ENCODE data around the gene ZMIZ2. TPM values are rescaled to one million over a fixed set of nuclear protein-coding genes. Genes with fewer than 3 reads are reported as not detected.

Gene ZMIZ2
- total and polyA plus RNA-seq, 7 donors = 8.4 to 64.7 (median 11.3) TPM

- Histone ChIP-seq H3K36me3 (no peaks in the 10 kb centered on the region), H3K27ac (peak overlapping the region; percentile 94 to 97 (median 95)), H3K27me3 (no peaks in the 10 kb centered on the region), H3K4me3 (peak overlapping the region; percentile 56 to 96 (median 78)), H3K9me3 (no peaks in the 10 kb centered on the region), H3K4me1 (peaks cover 0 to 36% (median 23%) of the 10 kb centered on the region in 4 donors)
- no peak for DNase-seq
- intact Hi-C loops (cut with DNase I) = loop anchor here (1.0 to 5.0 kb wide), 6 partner anchors 47 to 547 kb away; partner anchors contain the start of genes OGDH, PPIA, PURB and TMED4
- 0 to 1% methylated on average over 60 of the region's 60 CpGs for WGBS, 2 donors
- TF ChIP-seq CTCF (IDR thresholded peaks at IDR 0.05) (no peak), POLR2A (IDR thresholded peaks at IDR 0.05) (no peak), POLR2AphosphoS5 (IDR thresholded peaks at IDR 0.05) (no peak), EP300 (IDR thresholded peaks at IDR 0.05) (no peak)
Observed at GRCh38 chr7:44748948-44749731, 493 bp downstream of the ZMIZ2 start.

- Histone ChIP-seq H3K27ac (peak overlapping the region in 3 of 4 donors; percentile 94 to 97 (median 96)), H3K4me1 (peaks cover 0 to 45% (median 23%) of the 10 kb centered on the region in 4 donors), H3K9me3 (no peaks in the 10 kb centered on the region), H3K4me3 (peak overlapping the region in 2 of 4 donors; percentile 94 to 96), H3K27me3 (no peaks in the 10 kb centered on the region), H3K36me3 (no peaks in the 10 kb centered on the region)
- 69 to 84% methylated on average over 2 of the region's 2 CpGs for WGBS, 2 donors
- no peak for DNase-seq
- TF ChIP-seq POLR2AphosphoS5 (IDR thresholded peaks at IDR 0.05) (no peak), CTCF (IDR thresholded peaks at IDR 0.05) (no peak), EP300 (IDR thresholded peaks at IDR 0.05) (no peak), POLR2A (IDR thresholded peaks at IDR 0.05) (no peak)
- intact Hi-C loops (cut with DNase I) = loop anchor here (2.0 to 5.0 kb wide), 4 partner anchors 97 to 548 kb away; partner anchors contain the start of genes PURB, TMED4 and YKT6
Observed at GRCh38 chr7:44749992-44750391, 1.3 kb downstream of the ZMIZ2 start.

- 82 to 86% methylated on average over 3 of the region's 3 CpGs for WGBS, 2 donors
- H3K4me3 ChIP-seq = no peak overlapping the region
- TF ChIP-seq POLR2AphosphoS5 (IDR thresholded peaks at IDR 0.05) = no peak
- no peak for TF ChIP-seq CTCF (IDR thresholded peaks at IDR 0.05)
- no peak for TF ChIP-seq EP300 (IDR thresholded peaks at IDR 0.05)
- no peak for TF ChIP-seq POLR2A (IDR thresholded peaks at IDR 0.05)
- H3K27me3 ChIP-seq = no peaks in the 10 kb centered on the region
- intact Hi-C loops (cut with DNase I) = no loop called here
- no peaks in the 10 kb centered on the region for H3K36me3 ChIP-seq
- H3K4me1 ChIP-seq = peaks cover 0 to 49% (median 27%) of the 10 kb centered on the region in 4 donors
- no peak for DNase-seq
- H3K27ac ChIP-seq = peak overlapping the region in 2 of 4 donors; percentile 27 to 94
- H3K9me3 ChIP-seq = no peaks in the 10 kb centered on the region
Observed at GRCh38 chr7:44750424-44750823, 1.8 kb downstream of the ZMIZ2 start.

GRCh38 chr7:44750921-44751571, 2.4 kb downstream of the ZMIZ2 start:
- Histone ChIP-seq H3K4me3 (no peak overlapping the region), H3K27ac (peak overlapping the region in 2 of 4 donors; percentile 1 to 18), H3K4me1 (peaks cover 0 to 55% (median 34%) of the 10 kb centered on the region in 4 donors), H3K36me3 (no peaks in the 10 kb centered on the region), H3K27me3 (no peaks in the 10 kb centered on the region), H3K9me3 (no peaks in the 10 kb centered on the region)
- intact Hi-C loops (cut with DNase I) = no loop called here
- DNase-seq = no peak
- TF ChIP-seq EP300 (IDR thresholded peaks at IDR 0.05) = no peak
- no peak for TF ChIP-seq POLR2AphosphoS5 (IDR thresholded peaks at IDR 0.05)
- TF ChIP-seq POLR2A (IDR thresholded peaks at IDR 0.05) = no peak
- TF ChIP-seq CTCF (IDR thresholded peaks at IDR 0.05) = no peak
- 37 to 40% methylated on average over 6 of the region's 6 CpGs for WGBS, 2 donors
